ENCODE results near the gene PCYT1B.

GRCh38 chrX:24659646-24660045, 12.5 kb upstream of the PCYT1B start:
- TF ChIP-seq CTCF (IDR thresholded peaks at IDR 0.05) (no peak), EZH2 (IDR thresholded peaks at IDR 0.05) (no peak), EZH2phosphoT487 (IDR thresholded peaks at IDR 0.05) (no peak)
